ENCODE data around the gene NOC2L. TPM values are rescaled to one million over a fixed set of nuclear protein-coding genes. Genes with fewer than 3 reads are reported as not detected.

NOC2L gene
- total RNA-seq, 1 donor from 2014 or later = 50.6 TPM

DNA sequence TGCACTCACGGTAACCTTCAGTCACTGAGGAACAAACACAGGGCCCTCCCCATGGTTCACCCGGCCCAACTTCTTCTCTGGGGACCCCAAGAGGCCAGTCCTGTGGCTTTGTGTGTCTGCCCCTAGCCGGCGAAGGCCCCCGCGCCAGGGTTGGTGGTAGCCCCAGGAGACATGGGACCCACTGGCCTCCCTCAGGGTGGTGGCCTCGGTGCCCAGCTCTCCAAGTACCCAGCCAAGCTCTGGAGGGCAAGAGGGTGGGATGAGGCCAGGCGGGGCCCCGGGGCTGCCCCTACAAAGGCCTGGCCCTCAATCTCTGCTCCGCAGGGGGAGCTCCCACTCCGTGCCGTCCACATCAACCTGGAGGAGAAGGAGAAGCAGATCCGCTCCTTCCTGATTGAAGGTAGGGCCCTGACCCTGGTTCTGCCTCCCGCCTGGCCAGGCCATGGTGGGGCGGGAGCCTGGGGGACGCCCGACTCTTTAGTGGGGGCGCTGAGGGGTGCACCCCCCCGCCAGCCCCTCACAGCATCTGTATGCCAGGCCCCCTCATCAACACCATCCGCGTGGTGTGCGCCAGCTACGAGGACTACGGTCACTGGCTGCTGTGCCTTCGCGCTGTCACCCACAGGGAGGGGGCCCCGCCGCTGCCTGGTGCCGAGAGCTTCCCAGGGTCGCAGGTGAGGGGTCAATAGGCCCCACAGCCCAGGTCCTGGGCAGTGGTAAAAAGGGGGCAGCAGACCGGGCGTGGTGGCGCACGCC, 12.9 kb upstream of the NOC2L start:
- Mint-ChIP-seq H3K27me3 (ENCODE audit: low read depth) (peaks cover 10% of the 10 kb centered on the region), H3K4me1 (ENCODE audit: low read depth) (peaks cover 3% of the 10 kb centered on the region), H3K27ac (ENCODE audit: unreplicated experiment) (no peak overlapping the region), H3K4me3 (ENCODE audit: unreplicated experiment) (no peak overlapping the region), H3K36me3 (ENCODE audit: low read depth) (no peaks in the 10 kb centered on the region), H3K9me3 (ENCODE audit: low read depth) (no peaks in the 10 kb centered on the region)
- TF ChIP-seq, protein P1, sequence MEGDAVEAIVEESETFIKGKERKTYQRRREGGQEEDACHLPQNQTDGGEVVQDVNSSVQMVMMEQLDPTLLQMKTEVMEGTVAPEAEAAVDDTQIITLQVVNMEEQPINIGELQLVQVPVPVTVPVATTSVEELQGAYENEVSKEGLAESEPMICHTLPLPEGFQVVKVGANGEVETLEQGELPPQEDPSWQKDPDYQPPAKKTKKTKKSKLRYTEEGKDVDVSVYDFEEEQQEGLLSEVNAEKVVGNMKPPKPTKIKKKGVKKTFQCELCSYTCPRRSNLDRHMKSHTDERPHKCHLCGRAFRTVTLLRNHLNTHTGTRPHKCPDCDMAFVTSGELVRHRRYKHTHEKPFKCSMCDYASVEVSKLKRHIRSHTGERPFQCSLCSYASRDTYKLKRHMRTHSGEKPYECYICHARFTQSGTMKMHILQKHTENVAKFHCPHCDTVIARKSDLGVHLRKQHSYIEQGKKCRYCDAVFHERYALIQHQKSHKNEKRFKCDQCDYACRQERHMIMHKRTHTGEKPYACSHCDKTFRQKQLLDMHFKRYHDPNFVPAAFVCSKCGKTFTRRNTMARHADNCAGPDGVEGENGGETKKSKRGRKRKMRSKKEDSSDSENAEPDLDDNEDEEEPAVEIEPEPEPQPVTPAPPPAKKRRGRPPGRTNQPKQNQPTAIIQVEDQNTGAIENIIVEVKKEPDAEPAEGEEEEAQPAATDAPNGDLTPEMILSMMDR (IDR thresholded peaks at IDR 0.05) = no peak
- no peak for DNase-seq (ENCODE audit: low spot score)

DNA sequence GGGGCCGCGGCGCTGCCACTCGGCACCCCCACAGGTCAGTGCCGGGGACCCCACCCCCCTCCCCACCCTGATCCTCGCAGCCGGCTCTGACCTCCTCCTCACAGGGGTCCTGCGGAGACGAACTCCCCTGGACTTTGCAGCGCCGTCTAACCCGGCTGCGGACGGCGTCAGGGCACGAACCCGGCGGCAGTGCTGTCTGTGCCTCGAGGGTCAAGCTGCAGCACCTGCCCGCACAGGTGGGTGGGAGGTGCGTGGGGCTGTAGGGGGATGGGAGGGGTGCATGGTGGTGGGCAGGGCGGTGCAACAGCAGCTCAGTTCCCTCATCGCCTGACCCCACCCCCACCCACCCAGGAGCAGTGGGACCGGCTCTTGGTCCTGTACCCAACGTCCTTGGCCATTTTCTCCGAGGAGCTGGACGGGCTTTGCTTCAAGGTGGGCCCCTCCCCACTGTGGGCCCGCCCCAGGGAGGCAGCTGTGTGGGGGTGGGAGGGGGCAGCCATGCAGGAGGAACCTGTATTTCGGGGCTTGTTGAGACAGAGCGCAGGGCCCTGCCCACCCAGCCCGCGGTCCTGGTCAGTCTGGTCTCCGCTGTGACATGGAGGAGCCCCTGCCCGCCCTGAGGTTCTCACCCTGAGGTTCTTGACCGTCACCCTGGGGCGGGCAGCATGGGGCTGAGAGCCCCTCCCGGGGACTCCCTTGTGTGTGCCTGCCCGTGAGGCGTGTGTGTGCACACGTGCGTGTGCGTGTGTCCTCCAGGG, 12.1 kb upstream of the NOC2L start:
- Mint-ChIP-seq H3K27me3 (ENCODE audit: low read depth) (peaks cover 10% of the 10 kb centered on the region), H3K27ac (ENCODE audit: unreplicated experiment) (no peak overlapping the region), H3K4me3 (ENCODE audit: unreplicated experiment) (no peak overlapping the region), H3K9me3 (ENCODE audit: low read depth) (no peaks in the 10 kb centered on the region), H3K4me1 (ENCODE audit: low read depth) (peaks cover 6% of the 10 kb centered on the region), H3K36me3 (ENCODE audit: low read depth) (no peaks in the 10 kb centered on the region)
- TF ChIP-seq, protein P1 (IDR thresholded peaks at IDR 0.05) = no peak
- DNase-seq (ENCODE audit: low spot score) = no peak

DNA sequence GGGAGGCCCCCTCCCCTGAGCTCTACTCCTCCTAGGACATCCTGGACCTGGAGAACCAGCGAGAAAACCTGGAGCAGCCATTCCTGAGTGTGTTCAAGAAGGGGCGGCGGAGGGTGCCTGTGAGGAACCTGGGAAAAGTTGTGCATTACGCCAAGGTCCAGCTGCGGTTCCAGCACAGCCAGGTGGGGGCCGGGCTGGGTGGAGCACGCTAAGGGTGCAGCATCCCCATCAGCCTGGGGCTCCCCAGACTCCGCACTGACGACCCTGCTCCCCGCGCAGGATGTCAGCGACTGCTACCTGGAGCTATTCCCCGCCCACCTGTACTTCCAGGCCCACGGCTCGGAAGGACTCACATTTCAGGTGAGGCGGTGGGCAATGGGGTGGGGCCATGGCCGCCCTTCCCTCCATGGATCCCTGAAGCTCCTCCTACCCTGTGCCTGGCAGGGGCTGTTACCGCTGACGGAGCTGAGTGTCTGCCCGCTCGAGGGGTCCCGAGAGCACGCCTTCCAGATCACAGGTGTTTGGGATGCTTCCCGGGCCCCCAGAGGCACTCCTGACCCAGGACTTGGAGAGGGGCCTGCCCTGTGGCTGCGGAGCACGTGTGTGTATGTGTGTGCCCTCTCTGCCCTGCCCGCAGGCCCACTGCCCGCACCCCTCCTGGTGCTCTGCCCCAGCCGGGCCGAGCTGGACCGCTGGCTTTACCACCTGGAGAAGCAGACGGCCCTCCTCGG, 11.4 kb upstream of the NOC2L start:
- Mint-ChIP-seq H3K36me3 (ENCODE audit: low read depth) (no peaks in the 10 kb centered on the region), H3K27me3 (ENCODE audit: low read depth) (peaks cover 6% of the 10 kb centered on the region), H3K9me3 (ENCODE audit: low read depth) (no peaks in the 10 kb centered on the region), H3K4me3 (ENCODE audit: unreplicated experiment) (no peak overlapping the region), H3K27ac (ENCODE audit: unreplicated experiment) (no peak overlapping the region), H3K4me1 (ENCODE audit: low read depth) (peaks cover 6% of the 10 kb centered on the region)
- TF ChIP-seq, protein P1 (IDR thresholded peaks at IDR 0.05) = no peak
- DNase-seq (ENCODE audit: low spot score) = no peak

DNA sequence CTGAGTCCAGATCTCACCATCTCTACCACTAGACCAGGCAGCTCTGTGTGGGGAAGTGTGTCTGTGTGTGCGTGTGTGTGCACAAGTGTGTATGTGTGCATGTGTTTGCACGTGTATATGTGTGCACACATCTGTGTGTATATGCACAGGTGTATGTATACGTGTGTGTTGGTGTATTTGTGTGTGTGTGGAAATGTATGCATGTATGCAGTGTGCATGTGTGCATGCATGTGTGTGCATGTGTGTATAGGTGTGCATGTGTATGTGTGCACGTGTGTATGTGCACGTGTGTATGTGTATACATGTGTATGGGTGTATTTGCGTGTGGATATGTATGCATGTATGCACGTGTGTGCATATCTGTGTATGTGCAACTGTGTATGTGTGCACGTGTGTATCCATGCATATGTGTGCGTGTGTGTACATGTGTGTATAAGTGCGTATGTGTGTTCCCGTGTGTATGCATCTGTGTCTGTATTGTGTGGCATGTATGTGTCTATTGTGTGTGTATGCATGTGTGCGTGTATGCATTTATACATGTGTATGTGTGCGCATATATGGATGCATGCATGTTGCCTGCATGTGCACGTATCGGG, 10.3 kb upstream of the NOC2L start:
- Mint-ChIP-seq H3K27me3 (ENCODE audit: low read depth) (peaks cover 3% of the 10 kb centered on the region), H3K4me1 (ENCODE audit: low read depth) (peaks cover 6% of the 10 kb centered on the region), H3K27ac (ENCODE audit: unreplicated experiment) (no peak overlapping the region), H3K9me3 (ENCODE audit: low read depth) (no peaks in the 10 kb centered on the region), H3K36me3 (ENCODE audit: low read depth) (no peaks in the 10 kb centered on the region), H3K4me3 (ENCODE audit: unreplicated experiment) (no peak overlapping the region)
- TF ChIP-seq, protein P1 (IDR thresholded peaks at IDR 0.05) = no peak
- no peak for DNase-seq (ENCODE audit: low spot score)

Data from chondrocyte (in vitro differentiated cells).